ENCODE data around the gene DYRK1A. TPM values are rescaled to one million over a fixed set of nuclear protein-coding genes. Genes with fewer than 3 reads are reported as not detected.
"Not testable (repeated sequence)": the region's sequence is repeated elsewhere in the genome, so short reads cannot be mapped to it uniquely, and the experiment has no call there.

The DYRK1A gene
- total RNA-seq, 8 experiments from 2014 or later, result 37.3 to 65.7 (median 53.6) TPM

DNA sequence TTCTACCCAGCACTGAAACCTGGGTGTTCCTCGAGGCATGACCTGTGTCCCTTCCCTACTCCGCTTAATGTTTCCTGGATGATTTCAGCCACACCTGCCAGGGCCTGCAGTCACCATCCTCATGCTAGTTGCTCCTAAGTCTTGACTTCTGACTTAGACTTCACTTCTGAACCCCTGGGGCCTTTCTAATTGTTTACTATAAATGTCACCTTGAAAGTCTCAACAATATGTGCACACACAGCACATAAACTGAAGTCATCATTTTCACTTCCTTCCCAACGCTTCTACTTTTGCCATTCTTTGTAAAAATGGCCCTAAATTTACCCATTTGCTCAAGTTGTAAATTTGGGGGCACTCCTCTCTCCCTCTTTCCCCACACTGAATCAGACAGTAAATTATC, 141.1 kb downstream of the DYRK1A start:
- in situ Hi-C loops (cut with MboI; ENCODE audit: low pct_unique_long_range_greater_than_20kb in 2 of 9, low sequenced_read_pairs in 9 of 9, unreplicated experiment in 9 of 9), result no loop called here
- Histone ChIP-seq H3K4me1 (replicated peaks in 1 of 2) (no peaks in the 10 kb centered on the region), H3K4me3 (no peak overlapping the region), H3K27ac (no peak overlapping the region)
- no peak for ATAC-seq (replicated peaks in 6 of 8)
- 78 to 100% (median 100%) methylated on average over 1 to 3 of the region's 3 CpGs; no CpG with 5 or more reads in 1 of the 10 experiments for WGBS, 10 experiments

- Histone ChIP-seq H3K4me3 (no peak overlapping the region), H3K4me1 (replicated peaks in 1 of 2) (no peaks in the 10 kb centered on the region), H3K27ac (no peak overlapping the region)
- in situ Hi-C loops (cut with MboI; ENCODE audit: low pct_unique_long_range_greater_than_20kb in 2 of 9, low sequenced_read_pairs in 9 of 9, unreplicated experiment in 9 of 9), result no loop called here
- no peak for ATAC-seq (replicated peaks in 6 of 8)
- WGBS, 10 experiments, result 84 to 99% (median 96%) methylated on average over 3 to 9 of the region's 10 CpGs; no CpG with 5 or more reads in 2 of the 10 experiments
Observed at GRCh38 chr21:37508341-37508740, 141.8 kb downstream of the DYRK1A start.

GRCh38 chr21:37509802-37510393, 143.3 kb downstream of the DYRK1A start:
- no peak overlapping the region for H3K27ac ChIP-seq
- peak in 2 of 8 experiments; percentile 91 to 93 for ATAC-seq (replicated peaks in 6 of 8)
- no peaks in the 10 kb centered on the region for H3K4me1 ChIP-seq (replicated peaks in 1 of 2)
- no peak overlapping the region for H3K4me3 ChIP-seq
- WGBS, 10 experiments, result 30 to 100% (median 92%) methylated on average over 2 to 5 of the region's 5 CpGs; no CpG with 5 or more reads in 3 of the 10 experiments
- in situ Hi-C loops (cut with MboI; ENCODE audit: low pct_unique_long_range_greater_than_20kb in 2 of 9, low sequenced_read_pairs in 9 of 9, unreplicated experiment in 9 of 9), result no loop called here

GRCh38 chr21:37511848-37512247, 145.3 kb downstream of the DYRK1A start:
- in situ Hi-C loops (cut with MboI; ENCODE audit: low pct_unique_long_range_greater_than_20kb in 2 of 9, low sequenced_read_pairs in 9 of 9, unreplicated experiment in 9 of 9), result no loop called here
- Histone ChIP-seq H3K4me1 (replicated peaks in 1 of 2) (no peaks in the 10 kb centered on the region), H3K4me3 (no peak overlapping the region), H3K27ac (no peak overlapping the region)
- WGBS, 10 experiments, result 88 to 100% (median 100%) methylated on average over 1 to 5 of the region's 5 CpGs; no CpG with 5 or more reads in 3 of the 10 experiments
- ATAC-seq (replicated peaks in 6 of 8), result no peak

DNA sequence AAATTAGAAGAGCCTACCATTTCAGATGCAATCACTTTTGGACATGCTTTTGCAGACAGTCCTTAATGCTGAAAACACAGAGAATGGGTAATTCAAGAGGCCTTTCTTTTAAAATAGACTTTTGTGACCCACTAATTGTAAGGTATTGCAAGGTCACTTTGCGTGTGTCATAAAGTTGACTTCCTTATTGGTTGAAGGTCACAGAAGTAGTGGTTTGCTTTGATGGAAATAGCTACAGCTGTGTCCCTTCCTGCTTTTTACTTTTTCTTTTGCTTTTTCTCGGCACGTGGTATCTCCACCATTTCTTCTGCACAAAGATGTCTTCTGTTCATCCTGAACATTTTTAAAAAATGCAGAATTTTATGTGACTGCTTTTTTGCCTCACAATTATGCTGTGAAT, 146.8 kb downstream of the DYRK1A start:
- no peak for ATAC-seq (replicated peaks in 6 of 8)
- Histone ChIP-seq H3K4me1 (replicated peaks in 1 of 2) (no peaks in the 10 kb centered on the region), H3K27ac (no peak overlapping the region), H3K4me3 (no peak overlapping the region)
- in situ Hi-C loops (cut with MboI; ENCODE audit: low pct_unique_long_range_greater_than_20kb in 2 of 9, low sequenced_read_pairs in 9 of 9, unreplicated experiment in 9 of 9), result no loop called here
- WGBS, 10 experiments, result 96 to 100% (median 100%) methylated on average over 1 to 3 of the region's 3 CpGs; no CpG with 5 or more reads in 1 of the 10 experiments

DNA sequence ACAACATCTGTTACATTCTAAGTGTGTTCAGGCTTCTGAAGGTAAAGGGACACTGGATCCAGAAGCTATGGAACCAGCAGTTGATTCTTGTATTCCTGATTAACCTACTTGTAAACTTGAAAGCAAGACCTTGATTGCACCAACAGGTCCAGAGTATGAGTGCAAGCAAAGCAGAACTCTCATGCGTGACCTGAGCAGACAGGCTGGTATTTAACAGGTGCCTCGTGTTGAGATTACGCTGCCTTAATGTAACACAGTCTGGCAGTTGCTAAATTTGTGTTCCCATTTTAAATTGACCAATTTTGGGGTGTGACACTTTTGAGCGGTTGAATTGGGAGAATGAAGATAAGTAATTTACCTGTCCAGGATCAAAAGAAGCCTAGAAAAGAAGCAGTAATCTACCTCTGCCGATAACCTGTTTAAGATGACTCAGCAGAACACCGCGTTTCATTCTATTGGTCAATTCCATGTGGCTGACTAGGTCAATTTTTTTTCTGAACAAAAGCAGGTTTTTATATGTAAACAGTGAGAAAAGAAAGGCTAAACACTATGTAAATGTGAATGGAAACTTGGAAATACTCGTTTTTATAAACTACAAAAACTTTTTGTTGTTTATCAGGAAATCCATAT, 147.6 kb downstream of the DYRK1A start:
- no peaks in the 10 kb centered on the region for H3K4me1 ChIP-seq (replicated peaks in 1 of 2)
- in situ Hi-C loops (cut with MboI; ENCODE audit: low pct_unique_long_range_greater_than_20kb in 2 of 9, low sequenced_read_pairs in 9 of 9, unreplicated experiment in 9 of 9), result no loop called here
- no peak overlapping the region for H3K27ac ChIP-seq
- no peak for ATAC-seq (replicated peaks in 6 of 8)
- WGBS, 10 experiments, result 63 to 96% (median 86%) methylated on average over 2 to 8 of the region's 8 CpGs
- H3K4me3 ChIP-seq, result no peak overlapping the region

GRCh38 chr21:37516998-37517397, 150.4 kb downstream of the DYRK1A start:
- Histone ChIP-seq H3K4me1 (replicated peaks in 1 of 2) (no peaks in the 10 kb centered on the region), H3K4me3 (no peak overlapping the region), H3K27ac (no peak overlapping the region)
- 90 to 100% (median 99%) methylated on average over 2 to 7 of the region's 7 CpGs; no CpG with 5 or more reads in 3 of the 10 experiments for whole genome bisulfite sequencing, 10 experiments
- in situ Hi-C loops (cut with MboI; ENCODE audit: low pct_unique_long_range_greater_than_20kb in 2 of 9, low sequenced_read_pairs in 9 of 9, unreplicated experiment in 9 of 9), result no loop called here
- no peak for ATAC-seq (replicated peaks in 6 of 8)

DNA sequence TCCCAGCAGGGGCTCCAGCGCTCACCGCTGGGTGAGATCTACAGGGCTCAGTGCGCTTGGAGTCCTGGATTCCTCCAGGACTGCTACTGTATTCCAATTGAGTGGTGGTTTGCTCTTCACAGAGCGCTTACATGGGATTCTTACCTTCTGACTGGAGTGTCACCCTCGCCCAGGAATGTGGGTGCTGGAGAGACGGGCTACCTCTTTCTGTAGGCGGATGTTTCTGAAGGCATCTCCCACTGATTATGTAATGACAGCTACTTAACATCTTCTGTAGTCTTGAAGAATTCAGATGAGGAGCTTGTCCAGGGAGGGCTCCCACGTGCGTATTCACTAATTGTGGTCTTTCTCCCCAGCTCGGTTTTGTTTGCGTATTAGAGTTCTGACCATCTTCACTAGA, 154.2 kb downstream of the DYRK1A start:
- no peak for ATAC-seq (replicated peaks in 6 of 8)
- WGBS, 10 experiments, result 82 to 100% (median 96%) methylated on average over 1 to 7 of the region's 11 CpGs; no CpG with 5 or more reads in 3 of the 10 experiments
- no peak overlapping the region for H3K27ac ChIP-seq
- H3K4me3 ChIP-seq, result no peak overlapping the region
- in situ Hi-C loops (cut with MboI; ENCODE audit: low pct_unique_long_range_greater_than_20kb in 2 of 9, low sequenced_read_pairs in 9 of 9, unreplicated experiment in 9 of 9), result no loop called here
- no peaks in the 10 kb centered on the region for H3K4me1 ChIP-seq (replicated peaks in 1 of 2)

DNA sequence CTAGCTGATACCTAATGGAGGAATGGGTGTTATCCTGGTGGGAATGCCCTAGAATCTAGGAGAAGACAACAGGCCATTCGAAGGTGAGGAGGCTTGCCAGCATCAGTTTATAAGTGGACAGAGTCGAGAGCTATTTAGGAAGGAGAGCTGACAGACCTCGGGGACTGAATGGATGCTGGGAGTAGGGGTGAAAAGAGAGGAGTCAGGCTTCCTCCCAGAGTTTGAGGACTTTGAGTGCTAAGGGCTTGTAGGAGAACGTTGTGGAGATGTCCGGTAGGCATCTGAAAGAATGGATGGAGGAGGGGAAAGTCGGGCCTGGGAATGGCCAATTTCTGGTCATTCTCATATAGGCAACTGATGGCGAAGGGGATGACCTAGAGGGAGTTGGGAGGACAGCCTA, 155.1 kb downstream of the DYRK1A start:
- 80 to 100% (median 90%) methylated on average over 1 to 7 of the region's 7 CpGs; no CpG with 5 or more reads in 1 of the 10 experiments for WGBS, 10 experiments
- in situ Hi-C loops (cut with MboI; ENCODE audit: low pct_unique_long_range_greater_than_20kb in 2 of 9, low sequenced_read_pairs in 9 of 9, unreplicated experiment in 9 of 9), result no loop called here
- H3K4me3 ChIP-seq, result no peak overlapping the region

GRCh38 chr21:37522641-37523295, 156.2 kb downstream of the DYRK1A start:
- H3K4me1 ChIP-seq (replicated peaks in 1 of 2), result no peaks in the 10 kb centered on the region
- H3K4me3 ChIP-seq, result no peak overlapping the region
- 60 to 100% (median 93%) methylated on average over 1 to 9 of the region's 10 CpGs for WGBS, 10 experiments
- in situ Hi-C loops (cut with MboI; ENCODE audit: low pct_unique_long_range_greater_than_20kb in 2 of 9, low sequenced_read_pairs in 9 of 9, unreplicated experiment in 9 of 9), result no loop called here
- H3K27ac ChIP-seq, result no peak overlapping the region
- ATAC-seq (replicated peaks in 6 of 8), result no peak

More for the DNA sequence above, 155.1 kb downstream of the DYRK1A start:
- ATAC-seq (replicated peaks in 6 of 8), result no peak
- Histone ChIP-seq H3K27ac (no peak overlapping the region), H3K4me1 (replicated peaks in 1 of 2) (no peaks in the 10 kb centered on the region)

- H3K4me1 ChIP-seq (replicated peaks in 1 of 2); in situ Hi-C loops (cut with MboI; ENCODE audit: low pct_unique_long_range_greater_than_20kb in 2 of 9, low sequenced_read_pairs in 9 of 9, unreplicated experiment in 9 of 9): not testable (repeated sequence)
- WGBS, 10 experiments, result 73 to 100% (median 97%) methylated on average over 1 to 5 of the region's 5 CpGs; no CpG with 5 or more reads in 1 of the 10 experiments
Observed at GRCh38 chr21:37524944-37525343, 158.4 kb downstream of the DYRK1A start.

DNA sequence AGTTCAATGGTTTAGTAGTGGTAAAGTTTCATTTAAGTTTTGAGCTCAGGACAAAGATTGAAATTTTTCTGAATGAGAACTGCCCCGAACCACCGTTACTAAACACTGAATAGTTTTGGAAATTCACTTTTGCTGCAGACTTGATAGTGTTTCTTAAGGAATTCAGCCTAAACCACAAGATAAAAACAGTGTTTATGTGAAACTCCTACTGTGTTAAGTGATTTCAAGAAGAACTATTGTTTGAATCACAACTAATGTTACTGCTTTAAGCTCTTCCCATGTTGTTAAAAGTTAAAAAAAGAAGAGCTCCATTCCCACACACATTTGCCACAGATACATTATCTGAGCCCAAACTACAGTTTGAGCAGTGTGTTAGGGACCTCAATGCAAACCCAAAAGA, 159.2 kb downstream of the DYRK1A start:
- in situ Hi-C loops (cut with MboI; ENCODE audit: low pct_unique_long_range_greater_than_20kb in 2 of 9, low sequenced_read_pairs in 9 of 9, unreplicated experiment in 9 of 9), result no loop called here
- no peak for ATAC-seq (replicated peaks in 6 of 8)

More at GRCh38 chr21:37524944-37525343, 158.4 kb downstream of the DYRK1A start:
- H3K27ac ChIP-seq; ATAC-seq (replicated peaks in 6 of 8); H3K4me3 ChIP-seq: not testable (repeated sequence)

DNA sequence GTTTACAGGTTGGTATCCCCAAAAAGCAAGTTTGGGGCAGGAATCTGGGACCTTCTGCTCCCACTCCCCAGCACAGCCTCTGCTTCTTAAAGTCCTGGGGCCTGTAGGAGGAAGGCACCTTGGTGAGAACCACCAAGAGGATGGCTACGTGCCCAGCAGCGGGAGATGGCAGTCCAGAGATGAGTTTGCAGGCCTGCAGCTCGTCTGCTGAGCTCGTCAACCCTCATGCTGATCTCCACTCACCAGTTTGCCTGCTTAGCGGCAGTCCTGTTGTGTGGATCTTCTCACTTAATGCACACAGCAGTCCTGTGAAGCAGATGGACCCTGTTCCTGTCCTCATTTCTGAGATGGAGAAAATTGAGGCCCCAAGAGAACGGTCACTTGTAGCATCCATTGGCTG, 160.5 kb downstream of the DYRK1A start:
- ATAC-seq (replicated peaks in 6 of 8), result no peak
- Histone ChIP-seq H3K27ac (no peak overlapping the region), H3K4me1 (replicated peaks in 1 of 2) (no peaks in the 10 kb centered on the region), H3K4me3 (no peak overlapping the region)
- WGBS, 10 experiments, result 72 to 95% (median 94%) methylated on average over 2 to 6 of the region's 6 CpGs; no CpG with 5 or more reads in 5 of the 10 experiments
- in situ Hi-C loops (cut with MboI; ENCODE audit: low pct_unique_long_range_greater_than_20kb in 2 of 9, low sequenced_read_pairs in 9 of 9, unreplicated experiment in 9 of 9), result no loop called here

More for the DNA sequence above, 159.2 kb downstream of the DYRK1A start:
- no peak overlapping the region for H3K27ac ChIP-seq
- H3K4me3 ChIP-seq, result no peak overlapping the region
- H3K4me1 ChIP-seq (replicated peaks in 1 of 2), result no peaks in the 10 kb centered on the region
- 82 to 100% (median 96%) methylated on average over 1 to 2 of the region's 2 CpGs; no CpG with 5 or more reads in 1 of the 10 experiments for WGBS, 10 experiments

Data from motor neuron (in vitro differentiated cells).